GM18861 (cell line): ENCODE data around the gene HTRA3.

Experiments used
- ATAC-seq: cut with Tn5 transposase; IDR thresholded peaks from one replicate; pipeline ENCODE4 v1.9.1; 2021; ENCODE audit not compliant: unreplicated experiment

Gene HTRA3

GRCh38 chr4:8265171-8265929 is 4.2 kb upstream of the HTRA3 start:
- no peak for ATAC-seq

GRCh38 chr4:8266088-8266487 is 3.5 kb upstream of the HTRA3 start:
- no peak for ATAC-seq

DNA sequence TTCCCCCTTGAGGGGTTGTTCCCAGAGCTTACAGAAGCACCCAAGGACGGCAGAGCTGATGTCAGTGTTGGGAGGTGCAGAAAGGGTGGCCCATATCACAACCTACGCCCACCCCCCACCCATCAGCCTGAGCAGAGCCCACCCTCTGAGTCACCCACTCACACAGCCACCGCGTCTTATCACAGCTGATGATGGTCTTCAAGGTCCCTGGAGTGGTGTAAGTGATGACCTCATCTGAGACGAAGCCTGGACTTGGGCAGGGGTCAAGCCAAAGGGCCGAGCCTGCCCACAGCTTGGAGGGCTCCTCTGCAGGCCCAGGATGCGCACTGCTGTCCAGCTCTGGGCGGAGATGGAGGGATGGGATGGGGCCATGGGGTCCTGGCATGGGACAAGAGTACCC is 3.0 kb upstream of the HTRA3 start:
- no peak for ATAC-seq

- ATAC-seq: no peak
Observed at GRCh38 chr4:8267077-8267476, 2.5 kb upstream of the HTRA3 start.

GRCh38 chr4:8268211-8268610 is 1.3 kb upstream of the HTRA3 start:
- no peak for ATAC-seq

GRCh38 chr4:8268901-8269534 is 536 bp upstream of the HTRA3 start:
- ATAC-seq: no peak

DNA sequence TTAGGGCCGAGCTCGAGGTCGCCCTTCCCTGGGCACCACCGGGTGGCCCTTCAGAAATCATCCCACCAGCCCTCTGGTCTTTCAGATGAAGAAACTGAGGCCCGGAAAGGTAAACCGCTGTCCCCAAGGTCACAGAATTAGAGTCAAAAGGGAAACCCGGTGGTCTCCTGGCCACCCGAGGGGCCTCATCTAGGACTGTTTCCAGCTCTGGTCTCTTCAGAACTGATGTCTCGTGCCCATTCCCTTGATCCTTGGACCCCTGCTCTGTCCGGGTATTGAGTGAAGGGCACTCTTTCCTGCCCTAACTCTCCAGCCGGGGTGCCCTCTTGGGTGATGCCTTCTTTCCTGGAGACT is 841 bp downstream of the HTRA3 start:
- ATAC-seq: no peak

- ATAC-seq: no peak
Observed at GRCh38 chr4:8270912-8271815, 1.6 kb downstream of the HTRA3 start.

GRCh38 chr4:8271821-8272220 is 2.3 kb downstream of the HTRA3 start:
- no peak for ATAC-seq

GRCh38 chr4:8272472-8273428 is 3.2 kb downstream of the HTRA3 start:
- no peak for ATAC-seq

- ATAC-seq: no peak
Observed at GRCh38 chr4:8273450-8273849, 3.9 kb downstream of the HTRA3 start.

- ATAC-seq: no peak
Observed at GRCh38 chr4:8274066-8274652, 4.6 kb downstream of the HTRA3 start.

GRCh38 chr4:8274765-8275547 is 5.4 kb downstream of the HTRA3 start:
- no peak for ATAC-seq

- no peak for ATAC-seq
Observed at GRCh38 chr4:8275548-8275910, 6.0 kb downstream of the HTRA3 start.

- ATAC-seq: no peak
Observed at GRCh38 chr4:8276358-8277240, 7.0 kb downstream of the HTRA3 start.

- no peak for ATAC-seq
Observed at GRCh38 chr4:8277356-8278008, 7.9 kb downstream of the HTRA3 start.

- ATAC-seq: no peak
Observed at GRCh38 chr4:8278009-8278395, 8.4 kb downstream of the HTRA3 start.
